Endothelial cell of umbilical vein (primary cell): Measurements from ENCODE around the gene NLRP3. TPM values are rescaled to one million over a fixed set of nuclear protein-coding genes. Genes with fewer than 3 reads are reported as not detected.

ENCODE experiments used
- BruUV-seq: library from RNA; stranded (reverse); fragments of 400-500 nt; replicated peaks from 2 replicates; lab custom pipeline; 2021; lab: Mats Ljungman, UMichigan
- CTCF ChIA-PET: fragments of 300-600, 350-600 bp; sonication (Branson Sonifier 250); formaldehyde crosslinking; loops from one replicate; lab custom pipeline; 2021; ENCODE audit warnings: antibody characterized with exemption, inconsistent platforms; lab: Charles Lee
- POLR2A ChIA-PET: fragments of 300-600, 350-600 bp; sonication (Branson Sonifier 250); formaldehyde crosslinking; loops from one replicate; lab custom pipeline; 2021; ENCODE audit warnings: antibody characterized with exemption, inconsistent platforms; lab: Charles Lee
- DNase-seq: peaks from one replicate; pipeline ENCODE4 v3.0.0-alpha.2; 2011; ENCODE audit warnings: low read depth, low spot score
- FAIRE-seq: peaks from 2 replicates; lab custom pipeline; 2011; peaks lifted over from hg19 to GRCh38; lab: Jason Lieb, UNC
- H2AFZ ChIP-seq: 2 replicates; pipeline ENCODE4 v1.6.0; 2012; ENCODE audit warnings: low read depth, low read length, control low read depth, inconsistent platforms
- H3K27ac ChIP-seq: 2 replicates; pipeline ENCODE4 v1.5.1; 2011; ENCODE audit warnings: low read depth, mild to moderate bottlenecking, control low read depth, low read length, moderate library complexity; ENCODE audit not compliant: insufficient read depth
- H3K27me3 ChIP-seq, 2 experiments: 2 replicates each; pipeline versions ENCODE4 v1.6.0 to v1.6.1; 2011; ENCODE audit warnings: low read length in 2 of 2, mixed read lengths in 1 of 2; ENCODE audit not compliant: control insufficient read depth in 2 of 2, insufficient read depth in 2 of 2
- H3K36me3 ChIP-seq, 2 experiments: 2 replicates in 1 of 2; 3 replicates in 1 of 2; pipeline ENCODE4 v1.5.1; 2011; ENCODE audit warnings: low read length in 2 of 2, mild to moderate bottlenecking in 1 of 2, moderate library complexity in 1 of 2; ENCODE audit not compliant: control insufficient read depth in 2 of 2, insufficient read depth in 2 of 2; ENCODE audit errors: extremely low read depth in 1 of 2
- H3K4me1 ChIP-seq: 3 replicates; pipeline ENCODE4 v1.5.1; 2011; ENCODE audit warnings: mild to moderate bottlenecking, low read length; ENCODE audit not compliant: control insufficient read depth, insufficient read depth; ENCODE audit errors: extremely low read depth
- H3K4me2 ChIP-seq: 2 replicates; pipeline ENCODE4 v1.6.1; 2011; ENCODE audit warnings: low read length, control low read depth, mixed read lengths; ENCODE audit not compliant: insufficient read depth
- H3K4me3 ChIP-seq, 3 experiments: fragments of 200-600 bp in 1 of 3; sonication (generic), shearing (Covaris generic) in 1 of 3; replicated peaks in 1 of 3; 2 replicates each; pipeline ENCODE4 v1.5.1; 2011 to 2016; ENCODE audit warnings: control low read depth in 3 of 3, low read length in 3 of 3, mild to moderate bottlenecking in 2 of 3, inconsistent platforms in 1 of 3, low read depth in 1 of 3, moderate library complexity in 1 of 3; ENCODE audit not compliant: insufficient read depth in 1 of 3
- H3K79me2 ChIP-seq: 2 replicates; pipeline ENCODE4 v1.6.0; 2012; ENCODE audit warnings: low read length, inconsistent platforms; ENCODE audit not compliant: control insufficient read depth, insufficient read depth
- H3K9ac ChIP-seq: replicated peaks from 2 replicates; pipeline ENCODE3; 2011; ENCODE audit warnings: low read length, control low read depth; ENCODE audit not compliant: insufficient read depth; ENCODE audit errors: extremely low read depth
- H3K9me1 ChIP-seq: replicated peaks from 3 replicates; pipeline ENCODE4 v1.6.0; 2011; ENCODE audit warnings: mild to moderate bottlenecking, low read length; ENCODE audit not compliant: control insufficient read depth, insufficient read depth; ENCODE audit errors: extremely low read depth
- H3K9me3 ChIP-seq: replicated peaks from 2 replicates; pipeline ENCODE4 v1.5.1; 2012; ENCODE audit warnings: low read length, inconsistent platforms; ENCODE audit not compliant: control insufficient read depth, insufficient read depth
- H4K20me1 ChIP-seq: replicated peaks from 2 replicates; pipeline ENCODE3; 2011; ENCODE audit warnings: mild to moderate bottlenecking, low read length; ENCODE audit not compliant: control insufficient read depth, insufficient read depth; ENCODE audit errors: extremely low read depth
- EZH2 ChIP-seq: IDR thresholded peaks from 2 replicates; pipeline ENCODE4 v1.6.1; 2012; ENCODE audit warnings: borderline replicate concordance, low read depth, mild to moderate bottlenecking, moderate library complexity, low read length, inconsistent platforms; ENCODE audit not compliant: severe bottlenecking
- FOS ChIP-seq: IDR thresholded peaks from 2 replicates; pipeline ENCODE4 v1.6.1; 2011; ENCODE audit warnings: mild to moderate bottlenecking, low read length, moderate library complexity, borderline replicate concordance; ENCODE audit not compliant: insufficient read depth
- GATA2 ChIP-seq: IDR thresholded peaks from 2 replicates; pipeline ENCODE4 v1.7.0; 2011; ENCODE audit warnings: low read depth, mild to moderate bottlenecking, moderate library complexity, mixed read lengths, low read length; ENCODE audit not compliant: insufficient read length, insufficient read depth
- JUN ChIP-seq: IDR thresholded peaks from 2 replicates; pipeline ENCODE4 v1.6.1; 2011; ENCODE audit warnings: borderline replicate concordance, low read depth; ENCODE audit not compliant: insufficient read length, insufficient read depth
- MYC ChIP-seq: IDR thresholded peaks from one replicate; pipeline ENCODE4 v1.6.1; 2011; ENCODE audit warnings: mild to moderate bottlenecking, low read depth, low read length
- POLR2A ChIP-seq: IDR thresholded peaks from 2 replicates; pipeline ENCODE4 v1.6.1; 2012; ENCODE audit warnings: low read depth, mild to moderate bottlenecking, control low read depth, low read length
- POLR2AphosphoS5 ChIP-seq: IDR thresholded peaks from 2 replicates; pipeline ENCODE4 v1.6.1; 2012; ENCODE audit warnings: low read depth, mild to moderate bottlenecking, control low read depth, low read length, moderate library complexity; ENCODE audit not compliant: insufficient read depth
- dilution Hi-C: fragments of 300-500 bp; cut with MboI; formaldehyde crosslinking; loops from one replicate; pipeline ENCODE4 v1.15.0; 2019; ENCODE audit warnings: low sequenced_read_pairs; ENCODE audit not compliant: extremely low pct_ligation_motif_present
- intact Hi-C: fragments of 100-400 bp; cut with micrococcal nuclease; formaldehyde crosslinking; loops from one replicate; pipeline ENCODE4 v1.10.0; 2022
- polyA plus RNA-seq, 4 experiments: library from polyadenylated mRNA; depleted of rRNA in 3 of 4; stranded (reverse) in 3 of 4; unstranded in 1 of 4; fragments of >200 nt; gene quantifications; 2 replicates each; pipeline versions ENCODE4 v1.2.1 to v1.2.3, GENCODE V29; 2011 to 2012; ENCODE audit warnings: missing spikeins in 1 of 4
- total RNA-seq: library from RNA; stranded (reverse); gene quantifications from 2 replicates; pipeline ENCODE4 v1.2.3, GENCODE V29; 2021
- TF ChIP-seq, protein P1 (sequence below): IDR thresholded peaks from 2 replicates; pipeline ENCODE4 v1.6.1; 2011; ENCODE audit not compliant: insufficient read depth, insufficient read length
- TF ChIP-seq, protein P2 (sequence below), 2 donors: IDR thresholded peaks; 1 replicate in 1 of 2; 2 replicates in 1 of 2; pipeline ENCODE4 v1.5.1; 2011; ENCODE audit warnings: low read length in 2 of 2, mild to moderate bottlenecking in 2 of 2, moderate library complexity in 2 of 2, control low read depth in 1 of 2, inconsistent platforms in 1 of 2, low read depth in 1 of 2; ENCODE audit not compliant: insufficient read depth in 1 of 2; ENCODE audit errors: extremely low read depth in 1 of 2

The NLRP3 gene
- total and polyA plus RNA-seq, 2 donors (not counting 3 experiments of a cell fraction or from before 2014, with no cell fraction given), result 0.24 to 0.29 TPM

DNA sequence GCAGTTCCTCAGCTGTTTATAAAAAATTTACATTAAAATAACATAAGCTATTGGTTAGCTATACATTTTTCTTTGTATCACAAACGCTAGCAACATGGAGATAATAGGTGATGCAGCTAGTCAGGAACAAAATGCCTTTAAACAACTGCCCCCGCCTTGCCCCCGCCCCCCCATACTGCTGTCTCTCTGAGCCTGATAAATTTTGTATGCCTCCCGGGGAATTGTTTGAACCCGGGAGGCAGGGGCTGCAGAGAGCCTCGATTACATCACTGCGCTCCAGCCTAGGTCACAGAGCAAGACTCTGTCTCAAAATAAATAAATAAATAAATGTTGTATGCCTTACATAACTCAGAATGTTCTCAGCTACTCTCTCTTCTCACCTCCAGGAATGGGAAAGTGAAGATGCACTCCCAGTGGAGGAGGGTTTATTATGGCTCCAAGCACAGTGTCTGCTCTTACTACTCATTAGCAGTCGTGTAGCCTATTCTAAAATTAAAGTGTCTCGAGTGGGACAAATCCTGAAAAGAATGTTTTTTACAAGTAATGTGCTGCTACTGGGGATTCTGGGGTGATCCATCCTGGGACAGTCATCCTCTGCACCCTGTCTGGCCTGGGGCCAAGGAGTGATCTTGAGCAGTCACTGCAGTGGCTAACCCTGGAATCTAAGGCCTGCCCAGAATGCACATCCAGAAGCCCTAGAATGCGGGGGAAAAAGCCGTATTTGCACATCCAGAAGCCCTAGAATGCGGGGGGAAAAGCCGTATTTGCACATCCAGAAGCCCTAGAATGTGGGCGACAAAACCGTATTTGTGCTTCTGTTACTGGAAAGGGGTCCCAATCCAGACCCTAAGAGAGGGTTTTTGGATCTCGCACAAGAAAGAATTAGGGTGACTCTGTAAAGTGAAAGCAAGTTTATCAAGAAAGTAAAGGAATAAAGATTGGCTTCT, 44.9 kb upstream of the NLRP3 start:
- intact Hi-C loops (no loop called here), dilution Hi-C loops (no loop called here)
- FAIRE-seq (no peak), DNase-seq (no peak)
- H3K27me3 ChIP-seq, result peaks cover 0 to 3% of the 10 kb centered on the region in 2 experiments
- H3K4me3 ChIP-seq, result no peak overlapping the region
- H3K36me3 ChIP-seq, result no peaks in the 10 kb centered on the region
- no peak overlapping the region for H3K4me2 ChIP-seq
- ChIA-PET CTCF (interaction anchor here (1.0 kb wide), 1 partner anchor 19 kb away, joined by 3 read pairs; no protein-coding TSS in a partner anchor), POLR2A (no interaction called here)
- no peaks in the 10 kb centered on the region for H4K20me1 ChIP-seq
- no peak for TF ChIP-seq POLR2A
- TF ChIP-seq, protein P1, sequence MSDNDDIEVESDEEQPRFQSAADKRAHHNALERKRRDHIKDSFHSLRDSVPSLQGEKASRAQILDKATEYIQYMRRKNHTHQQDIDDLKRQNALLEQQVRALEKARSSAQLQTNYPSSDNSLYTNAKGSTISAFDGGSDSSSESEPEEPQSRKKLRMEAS, result no peak
- TF ChIP-seq POLR2AphosphoS5, result no peak
- no peak for TF ChIP-seq FOS
- TF ChIP-seq EZH2, result no peak
- TF ChIP-seq, protein P2, sequence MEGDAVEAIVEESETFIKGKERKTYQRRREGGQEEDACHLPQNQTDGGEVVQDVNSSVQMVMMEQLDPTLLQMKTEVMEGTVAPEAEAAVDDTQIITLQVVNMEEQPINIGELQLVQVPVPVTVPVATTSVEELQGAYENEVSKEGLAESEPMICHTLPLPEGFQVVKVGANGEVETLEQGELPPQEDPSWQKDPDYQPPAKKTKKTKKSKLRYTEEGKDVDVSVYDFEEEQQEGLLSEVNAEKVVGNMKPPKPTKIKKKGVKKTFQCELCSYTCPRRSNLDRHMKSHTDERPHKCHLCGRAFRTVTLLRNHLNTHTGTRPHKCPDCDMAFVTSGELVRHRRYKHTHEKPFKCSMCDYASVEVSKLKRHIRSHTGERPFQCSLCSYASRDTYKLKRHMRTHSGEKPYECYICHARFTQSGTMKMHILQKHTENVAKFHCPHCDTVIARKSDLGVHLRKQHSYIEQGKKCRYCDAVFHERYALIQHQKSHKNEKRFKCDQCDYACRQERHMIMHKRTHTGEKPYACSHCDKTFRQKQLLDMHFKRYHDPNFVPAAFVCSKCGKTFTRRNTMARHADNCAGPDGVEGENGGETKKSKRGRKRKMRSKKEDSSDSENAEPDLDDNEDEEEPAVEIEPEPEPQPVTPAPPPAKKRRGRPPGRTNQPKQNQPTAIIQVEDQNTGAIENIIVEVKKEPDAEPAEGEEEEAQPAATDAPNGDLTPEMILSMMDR (IDR thresholded peaks at IDR 0.05; ENCODE audit: extremely low read depth in 1 of 2, insufficient read depth in 1 of 2, low read depth in 1 of 2, low read length in 2 of 2), result no peak
- no peak for TF ChIP-seq MYC
- no peak for TF ChIP-seq JUN
- no peak for TF ChIP-seq GATA2
- no peaks in the 10 kb centered on the region for H3K4me1 ChIP-seq
- no peak overlapping the region for H2AFZ ChIP-seq
- no peaks in the 10 kb centered on the region for H3K9me3 ChIP-seq
- no peak overlapping the region for H3K9ac ChIP-seq
- no peaks in the 10 kb centered on the region for H3K79me2 ChIP-seq
- no peaks in the 10 kb centered on the region for H3K9me1 ChIP-seq
- H3K27ac ChIP-seq, result no peak overlapping the region
- no TSS peak for BruUV-seq
